Hematopoietic multipotent progenitor cell treated with erythropoietin and hydrocortisone succinate and interleukin-3 and kit ligand, for 8 days (in vitro differentiated cells): ENCODE measurements around the gene INSRR.

Experiments used
- DNase-seq: peaks from one replicate; pipeline ENCODE4 v3.0.0-alpha.2; 2015

The INSRR gene

GRCh38 chr1:156858959-156859522, at the start of gene INSRR:
TSS of gene INSRR (minus strand) at chr1:156859117. CDS start at chr1:156858621, 496 bp downstream.
- DNase-seq, result no peak

DNA sequence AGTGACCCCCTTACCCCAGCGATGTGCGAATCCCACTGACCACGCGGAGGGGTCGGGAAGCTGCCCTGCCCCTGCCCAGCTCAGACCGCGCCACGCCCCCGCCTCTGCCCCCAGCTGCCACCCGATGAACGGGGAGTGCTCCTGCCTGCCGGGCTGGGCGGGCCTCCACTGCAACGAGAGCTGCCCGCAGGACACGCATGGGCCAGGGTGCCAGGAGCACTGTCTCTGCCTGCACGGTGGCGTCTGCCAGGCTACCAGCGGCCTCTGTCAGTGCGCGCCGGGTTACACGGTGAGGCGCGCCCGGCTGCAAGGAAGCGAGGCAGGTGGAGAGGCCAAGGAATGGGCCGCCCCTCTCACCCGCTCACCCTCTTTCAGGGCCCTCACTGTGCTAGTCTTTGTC, 49.6 kb upstream of the INSRR start:
- no peak for DNase-seq

DNA sequence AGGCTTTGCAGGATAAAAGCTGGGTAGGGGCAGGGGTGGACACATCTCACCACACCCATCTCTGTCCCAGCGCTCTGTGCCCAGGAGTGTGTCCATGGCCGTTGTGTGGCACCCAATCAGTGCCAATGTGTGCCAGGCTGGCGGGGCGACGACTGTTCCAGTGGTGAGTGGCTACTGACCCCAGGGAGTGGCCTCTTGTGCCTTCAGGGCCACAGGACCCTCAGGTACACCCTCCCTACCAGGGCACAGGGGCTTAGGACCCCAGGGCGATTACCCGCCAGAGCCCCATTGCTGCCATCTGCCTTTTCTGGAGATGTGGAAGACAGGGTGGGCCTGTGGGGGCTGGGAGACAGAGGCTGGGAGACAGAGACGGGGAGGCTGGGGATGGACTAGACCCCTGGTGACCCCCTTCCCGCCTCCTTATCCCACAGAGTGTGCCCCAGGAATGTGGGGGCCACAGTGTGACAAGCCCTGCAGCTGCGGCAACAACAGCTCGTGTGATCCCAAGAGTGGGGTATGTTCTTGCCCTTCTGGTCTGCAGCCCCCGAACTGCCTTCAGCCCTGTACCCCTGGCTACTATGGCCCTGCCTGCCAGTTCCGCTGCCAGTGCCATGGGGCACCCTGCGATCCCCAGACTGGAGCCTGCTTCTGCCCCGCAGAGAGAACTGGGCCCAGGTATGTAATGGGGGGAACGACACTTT, 47.4 kb upstream of the INSRR start:
- DNase-seq, result no peak

DNA sequence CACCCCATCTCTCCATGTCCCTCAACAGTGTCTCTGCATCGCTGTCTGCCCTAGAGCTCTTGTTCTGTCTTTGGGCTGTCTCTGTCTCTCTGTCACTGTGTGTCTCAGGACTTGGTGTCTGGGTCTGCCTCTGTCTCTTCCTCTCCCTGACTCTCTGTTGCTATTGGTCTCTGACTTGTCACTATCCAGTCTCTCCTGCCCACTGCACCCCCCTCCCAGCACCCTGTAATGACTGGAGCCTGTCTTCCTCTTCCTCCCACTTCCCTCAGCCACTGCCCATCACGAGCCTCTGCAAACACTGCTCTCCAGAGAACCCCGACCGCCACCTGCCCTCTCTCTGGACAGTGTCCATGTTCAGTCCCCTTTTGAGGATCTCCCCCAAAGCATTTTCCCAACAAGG, 46.7 kb upstream of the INSRR start:
- DNase-seq, result no peak

- DNase-seq, result no peak
Observed at GRCh38 chr1:156905176-156905575, 46.3 kb upstream of the INSRR start.

DNA sequence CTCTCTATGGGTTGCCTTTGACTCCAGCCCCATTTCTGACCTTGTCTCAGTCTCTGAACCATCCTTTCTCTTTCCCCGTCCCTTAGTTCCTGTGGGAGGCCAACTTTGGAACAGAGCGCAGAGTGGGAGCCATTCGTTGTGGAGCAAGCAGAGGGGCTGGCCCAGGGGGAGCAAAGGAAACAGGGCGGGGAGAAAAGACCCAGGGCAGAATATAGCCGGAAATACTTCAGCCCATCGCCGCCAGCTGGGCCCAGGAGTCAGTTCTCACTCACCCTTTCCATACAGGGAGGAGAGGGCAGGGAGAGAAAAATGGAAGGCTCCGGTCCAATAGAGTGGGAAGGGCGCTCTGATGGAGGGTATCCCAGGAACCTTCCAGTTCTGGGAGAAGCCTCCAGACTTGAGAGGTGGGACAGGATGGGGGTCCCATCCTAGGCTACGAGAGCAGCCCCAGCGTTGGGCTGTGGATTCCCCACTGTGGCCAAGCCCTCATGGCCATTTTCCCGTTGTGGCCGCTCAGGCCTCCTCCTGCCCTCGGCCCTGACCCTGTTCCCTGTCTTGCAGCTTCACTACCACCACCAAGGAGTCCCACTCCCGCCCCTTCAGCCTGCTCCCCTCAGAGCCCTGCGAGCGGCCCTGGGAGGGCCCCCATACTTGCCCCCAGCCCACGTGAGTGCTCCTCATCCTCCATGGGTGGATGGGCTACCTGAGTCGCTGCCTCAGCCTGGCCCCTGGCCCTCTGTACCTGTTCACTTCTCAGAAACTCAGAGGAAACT, 45.5 kb upstream of the INSRR start:
- DNase-seq, result no peak

DNA sequence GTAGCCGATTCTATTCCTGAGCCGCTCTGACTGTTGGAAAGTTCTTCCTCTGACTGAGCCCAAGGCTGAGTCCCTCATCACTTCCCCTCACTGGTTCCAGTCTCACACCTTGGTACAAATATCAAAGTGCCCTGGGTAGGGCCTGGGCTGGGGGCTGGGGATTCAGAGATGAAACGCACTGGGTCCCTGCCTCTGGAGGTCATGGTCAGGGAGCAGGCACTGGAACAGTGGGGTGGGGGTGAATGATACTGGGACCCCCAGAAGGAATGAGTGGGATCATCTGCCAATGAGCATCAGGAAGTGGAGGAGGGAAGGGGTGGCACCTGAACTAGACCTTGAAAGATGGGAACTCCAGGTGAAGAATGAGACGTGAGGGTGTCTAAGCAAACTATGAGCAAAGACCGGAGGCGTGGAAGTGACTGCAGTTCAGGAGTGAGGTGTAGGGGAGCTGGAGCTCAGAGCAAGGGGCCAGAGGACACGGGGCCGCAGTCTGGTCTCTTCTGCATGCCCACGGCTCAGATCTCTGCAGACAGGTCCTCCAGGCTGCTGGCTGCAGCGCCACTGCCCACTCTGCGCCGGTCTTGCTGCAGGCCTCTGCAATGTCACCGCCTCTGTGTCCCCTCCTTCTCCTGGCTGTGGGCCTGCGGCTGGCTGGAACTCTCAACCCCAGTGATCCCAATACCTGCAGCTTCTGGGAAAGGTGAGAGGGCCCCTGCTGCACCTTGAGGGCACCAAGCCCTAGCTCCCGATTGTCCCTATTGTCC, 44.6 kb upstream of the INSRR start:
- no peak for DNase-seq

- DNase-seq, result no peak
Observed at GRCh38 chr1:156901966-156902915, 43.3 kb upstream of the INSRR start.

GRCh38 chr1:156901590-156901900, 42.6 kb upstream of the INSRR start:
- DNase-seq, result no peak

DNA sequence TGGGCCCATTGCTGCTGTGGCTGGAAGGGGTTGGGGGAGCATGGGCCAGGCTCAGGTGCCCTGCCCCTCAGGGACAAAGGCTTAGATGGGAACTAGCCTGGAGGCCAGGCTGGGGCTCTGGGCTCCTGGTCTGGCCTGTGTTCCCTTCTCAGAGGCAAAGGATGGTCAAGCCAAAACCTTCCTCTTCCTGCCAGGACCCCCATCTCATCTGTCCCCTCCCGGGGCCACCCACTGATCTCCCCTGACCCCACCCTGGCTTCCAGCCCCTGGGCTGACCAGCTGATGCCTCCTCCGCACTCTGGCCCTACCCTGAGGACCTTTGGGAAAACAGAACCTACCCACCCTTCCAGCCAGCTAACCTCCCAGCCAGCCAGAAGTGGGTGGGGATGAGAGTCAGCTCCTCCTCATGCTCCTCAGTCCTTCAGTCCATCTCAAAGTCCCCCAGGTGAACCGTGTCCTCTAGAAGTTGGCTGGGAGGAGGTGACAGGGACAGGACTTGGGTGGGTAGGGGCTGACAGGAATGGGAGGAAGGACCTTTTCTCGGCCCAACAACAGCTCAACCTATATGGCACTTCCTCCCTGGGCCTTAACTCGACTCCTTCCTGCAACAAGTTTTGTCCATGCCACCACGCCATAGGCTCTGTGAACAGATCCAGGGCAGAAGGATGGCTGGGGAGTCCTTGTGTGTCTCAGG, 42.1 kb upstream of the INSRR start:
- no peak for DNase-seq

DNA sequence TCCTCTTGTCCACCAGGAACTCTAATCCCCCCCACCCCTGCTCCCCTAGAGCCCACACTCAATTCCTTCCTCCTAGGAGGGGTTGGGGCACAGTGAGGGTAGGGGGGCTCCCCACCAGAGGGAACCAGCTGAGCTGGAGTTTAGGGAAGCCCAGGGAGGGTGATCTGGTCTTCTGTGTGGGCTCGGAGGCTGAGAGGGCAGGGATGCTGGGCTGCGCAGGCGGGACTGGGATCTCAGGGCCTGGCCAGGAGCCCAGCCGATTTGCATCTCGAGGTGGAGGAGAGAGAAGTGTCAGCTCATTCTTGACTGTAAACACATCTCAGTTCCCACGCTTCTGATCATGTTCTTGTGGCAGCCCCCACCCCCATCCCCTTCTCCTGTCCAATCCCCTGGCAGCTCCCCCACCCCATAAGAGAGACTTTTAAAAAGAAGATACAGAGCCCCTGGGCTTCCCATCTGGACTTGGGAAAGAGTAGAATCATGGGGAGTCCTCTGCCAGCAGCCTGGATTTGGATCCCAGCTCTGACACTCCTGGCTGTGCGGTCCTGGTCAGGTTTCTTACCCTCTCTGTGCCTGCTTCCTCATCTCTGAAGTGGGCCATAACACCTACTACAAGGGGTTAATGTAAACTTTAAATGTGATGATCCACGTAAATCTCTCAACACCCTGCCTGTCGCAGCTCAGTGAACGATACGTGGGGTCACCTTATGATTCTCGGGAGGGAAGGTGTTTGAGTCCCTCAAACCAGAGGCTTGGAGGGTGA, 41.2 kb upstream of the INSRR start:
- DNase-seq, result no peak

- no peak for DNase-seq
Observed at GRCh38 chr1:156898971-156899664, 40.2 kb upstream of the INSRR start.

DNA sequence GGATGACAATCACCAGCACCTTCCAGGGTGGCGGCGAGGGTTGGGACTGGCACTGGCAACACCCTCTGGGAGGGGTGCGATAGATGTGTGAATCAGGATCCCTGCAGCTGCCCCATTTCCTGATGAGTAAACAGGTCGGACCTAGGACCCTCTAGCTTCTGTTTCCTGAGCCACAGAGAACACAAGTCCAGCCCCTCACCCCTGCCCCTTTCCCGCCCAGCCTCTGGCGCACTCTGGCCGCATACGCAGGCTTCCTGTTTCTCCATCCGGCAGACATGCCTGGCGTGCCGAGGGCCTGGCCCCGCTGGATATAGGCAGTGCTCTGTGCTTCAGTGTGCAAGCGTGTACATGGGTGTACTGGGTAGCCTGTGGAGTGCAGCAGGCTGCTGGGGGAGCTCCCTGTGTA, 39.2 kb upstream of the INSRR start:
- no peak for DNase-seq

DNA sequence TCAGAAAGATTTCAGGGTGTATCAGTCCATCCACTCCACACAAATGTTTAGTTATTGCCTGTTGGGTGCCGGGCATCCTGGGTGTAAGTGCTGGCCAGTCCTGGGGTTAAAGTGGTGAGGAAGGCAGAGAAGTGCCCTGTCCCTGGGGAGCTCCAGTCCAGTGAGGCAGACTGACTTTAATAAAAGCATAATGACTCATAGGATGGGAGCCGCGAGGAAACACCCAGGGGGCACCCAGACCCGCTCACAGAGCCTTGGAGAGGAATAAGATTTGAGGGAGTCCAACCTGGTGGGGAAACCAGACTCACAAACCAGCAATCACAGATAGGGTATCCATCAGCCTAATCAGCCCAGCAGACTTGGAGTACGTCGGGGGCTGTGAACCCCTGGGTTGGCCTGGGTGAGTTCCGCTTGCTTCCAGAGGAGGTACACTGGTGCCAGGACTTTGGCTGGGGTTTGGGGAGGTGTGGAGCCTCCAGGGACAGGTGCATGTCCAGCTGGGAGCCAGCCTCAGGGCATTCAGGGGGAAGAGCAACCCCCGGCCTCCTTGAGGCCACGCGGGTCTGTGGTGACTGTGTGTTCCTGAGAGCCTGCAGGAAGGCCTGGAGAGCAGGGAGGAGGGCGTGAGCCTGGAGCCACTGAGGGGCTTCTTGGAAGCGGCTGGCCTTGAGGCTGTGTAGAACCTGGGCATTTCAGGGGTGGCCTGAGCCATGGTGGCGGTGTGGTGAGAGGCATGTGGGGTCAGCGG, 38.3 kb upstream of the INSRR start:
- no peak for DNase-seq

GRCh38 chr1:156896490-156897033, 37.6 kb upstream of the INSRR start:
- no peak for DNase-seq

GRCh38 chr1:156895927-156896326, 37.0 kb upstream of the INSRR start:
- DNase-seq, result no peak

DNA sequence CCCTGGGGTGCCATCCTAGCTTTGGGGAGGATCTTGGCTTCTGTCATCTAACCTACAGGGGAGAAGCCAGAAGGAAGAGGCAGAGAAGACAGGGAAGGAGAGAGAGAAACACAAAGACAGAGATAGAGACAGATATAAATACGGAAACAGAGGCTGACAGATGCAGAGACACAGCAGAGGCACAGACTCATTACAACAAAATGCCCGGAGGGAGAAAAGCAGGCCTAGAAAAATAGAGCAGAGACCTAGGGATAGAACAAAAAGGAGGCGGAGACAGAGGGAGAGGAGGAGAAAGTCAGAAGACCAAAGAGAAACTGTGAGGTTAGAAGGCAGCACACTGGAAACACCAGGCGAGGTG, 36.5 kb upstream of the INSRR start:
- DNase-seq, result no peak

GRCh38 chr1:156894711-156895454, 36.0 kb upstream of the INSRR start:
- peak; percentile 98 for DNase-seq

GRCh38 chr1:156894001-156894400, 35.1 kb upstream of the INSRR start:
- DNase-seq, result no peak
